Uterus (tissue), 4 donors: ENCODE data around the gene LRBA. TPM values are rescaled to one million over a fixed set of nuclear protein-coding genes. Genes with fewer than 3 reads are reported as not detected.

ENCODE experiments used
- DNase-seq, 2 donors: peaks; one replicate each; pipeline ENCODE4 v3.0.0-alpha.2; 2019 to 2020
- H3K27ac ChIP-seq, 2 donors: fragments of 200-600 bp; sonication (generic); 1 replicate in 1 of 2; 2 replicates in 1 of 2; pipeline ENCODE4 v1.5.1; 2016 to 2018
- H3K27me3 ChIP-seq, 2 donors: fragments of 200-600 bp; sonication (generic); one replicate each; pipeline ENCODE4 v1.5.1; 2018 to 2019; ENCODE audit warnings: control low read depth in 1 of 2
- H3K36me3 ChIP-seq, 2 donors: fragments of 200-600 bp; sonication (generic); one replicate each; pipeline ENCODE4 v1.5.1; 2019; ENCODE audit warnings: control low read depth in 1 of 2
- H3K4me1 ChIP-seq, 2 donors: fragments of 200-600 bp; sonication (generic); one replicate each; pipeline ENCODE4 v1.5.1; 2018 to 2019; ENCODE audit warnings: control low read depth in 1 of 2
- H3K4me3 ChIP-seq, 2 donors: fragments of 200-600 bp; sonication (generic); 1 replicate in 1 of 2; 2 replicates in 1 of 2; pipeline ENCODE4 v1.5.1; 2018 to 2019; ENCODE audit warnings: mild to moderate bottlenecking in 1 of 2
- H3K9me3 ChIP-seq, 2 donors: fragments of 200-600 bp; sonication (generic); one replicate each; pipeline ENCODE4 v1.5.1; 2019; ENCODE audit warnings: control low read depth in 1 of 2
- CTCF ChIP-seq, 4 experiments: fragments of 200-600 bp in 2 of 4; fragments of 450-650 bp in 2 of 4; sonication (generic) in 2 of 4; IDR thresholded peaks; one replicate each; pipeline ENCODE4 v1.5.1; 2016 to 2019; ENCODE audit warnings: antibody characterized with exemption in 4 of 4, mild to moderate bottlenecking in 2 of 4, moderate library complexity in 1 of 4
- POLR2A ChIP-seq, 2 donors: fragments of 450-650 bp; IDR thresholded peaks; one replicate each; pipeline ENCODE4 v1.6.1; 2016; ENCODE audit warnings: antibody characterized with exemption in 2 of 2, mild to moderate bottlenecking in 1 of 2, moderate library complexity in 1 of 2
- intact Hi-C: fragments of 100-400 bp; cut with DNase I; formaldehyde crosslinking; loops from one replicate; pipeline ENCODE4 v1.15.1; 2023; ENCODE audit warnings: low total_unique reads
- total RNA-seq, 4 donors: library from RNA; depleted of rRNA in 3 of 4; stranded (reverse); fragments of >200 nt in 3 of 4; gene quantifications; one replicate each; pipeline versions ENCODE4 v1.1.0 to v1.2.4, GENCODE V29; 2014 to 2023
- donor health status: DM: yes; HTN: yes; CAD: no.

The LRBA gene
- total RNA-seq, 4 donors from 2014 or later = 32.0 to 126 (median 41.7) TPM

DNA sequence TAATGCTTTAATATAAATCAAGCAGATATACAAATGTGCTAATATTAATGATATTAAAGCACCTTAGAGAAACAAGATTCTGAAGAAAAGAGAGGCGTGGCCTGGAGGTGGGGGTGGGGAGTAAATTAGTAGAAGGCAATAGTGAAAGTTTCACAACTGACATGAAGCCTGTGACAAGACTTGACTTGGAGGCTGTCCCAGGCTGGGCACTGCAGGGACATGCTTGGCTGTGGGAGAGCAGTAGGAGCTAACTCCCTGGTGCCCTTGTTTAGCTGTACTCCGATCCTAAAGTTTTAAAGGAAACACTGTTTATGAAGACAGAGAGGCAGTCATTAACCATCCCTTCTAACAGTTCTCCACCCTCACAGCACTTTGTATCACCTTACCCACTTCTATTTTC is 672.1 kb downstream of the LRBA start:
- no peaks in the 10 kb centered on the region for H3K9me3 ChIP-seq
- no peak for TF ChIP-seq CTCF (IDR thresholded peaks at IDR 0.05)
- TF ChIP-seq POLR2A (IDR thresholded peaks at IDR 0.05) = no peak
- H3K27me3 ChIP-seq = no peaks in the 10 kb centered on the region
- no peak overlapping the region for H3K4me3 ChIP-seq
- H3K27ac ChIP-seq = no peak overlapping the region
- intact Hi-C loops = no loop called here
- peaks cover 0 to under 1% of the 10 kb centered on the region in 2 donors for H3K4me1 ChIP-seq
- H3K36me3 ChIP-seq = no peaks in the 10 kb centered on the region
- DNase-seq = no peak

DNA sequence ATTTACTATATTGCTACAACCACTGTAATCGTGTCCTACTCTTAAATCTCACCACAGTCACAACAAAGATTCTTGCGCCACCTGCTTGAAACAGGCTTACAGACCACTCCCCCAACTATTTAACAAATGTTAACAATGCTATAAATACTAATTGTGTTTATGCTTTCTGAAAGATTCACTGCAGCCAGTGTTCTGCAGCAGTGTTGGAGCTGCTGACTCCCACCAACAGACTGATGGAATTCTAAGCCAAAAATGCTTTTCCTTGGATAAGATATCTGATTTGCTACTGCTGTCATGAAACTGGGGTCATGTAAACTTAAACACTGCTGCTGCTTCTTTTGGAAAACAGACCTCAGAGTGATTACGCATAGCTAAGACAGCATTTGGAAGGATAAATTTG is 677.4 kb downstream of the LRBA start:
- DNase-seq = no peak
- no peaks in the 10 kb centered on the region for H3K9me3 ChIP-seq
- no peak overlapping the region for H3K27ac ChIP-seq
- no peaks in the 10 kb centered on the region for H3K27me3 ChIP-seq
- no peak overlapping the region for H3K4me3 ChIP-seq
- no peaks in the 10 kb centered on the region for H3K36me3 ChIP-seq
- intact Hi-C loops = no loop called here
- TF ChIP-seq POLR2A (IDR thresholded peaks at IDR 0.05) (no peak), CTCF (IDR thresholded peaks at IDR 0.05) (no peak)
- H3K4me1 ChIP-seq = peaks cover 0 to 6% of the 10 kb centered on the region in 2 donors

DNA sequence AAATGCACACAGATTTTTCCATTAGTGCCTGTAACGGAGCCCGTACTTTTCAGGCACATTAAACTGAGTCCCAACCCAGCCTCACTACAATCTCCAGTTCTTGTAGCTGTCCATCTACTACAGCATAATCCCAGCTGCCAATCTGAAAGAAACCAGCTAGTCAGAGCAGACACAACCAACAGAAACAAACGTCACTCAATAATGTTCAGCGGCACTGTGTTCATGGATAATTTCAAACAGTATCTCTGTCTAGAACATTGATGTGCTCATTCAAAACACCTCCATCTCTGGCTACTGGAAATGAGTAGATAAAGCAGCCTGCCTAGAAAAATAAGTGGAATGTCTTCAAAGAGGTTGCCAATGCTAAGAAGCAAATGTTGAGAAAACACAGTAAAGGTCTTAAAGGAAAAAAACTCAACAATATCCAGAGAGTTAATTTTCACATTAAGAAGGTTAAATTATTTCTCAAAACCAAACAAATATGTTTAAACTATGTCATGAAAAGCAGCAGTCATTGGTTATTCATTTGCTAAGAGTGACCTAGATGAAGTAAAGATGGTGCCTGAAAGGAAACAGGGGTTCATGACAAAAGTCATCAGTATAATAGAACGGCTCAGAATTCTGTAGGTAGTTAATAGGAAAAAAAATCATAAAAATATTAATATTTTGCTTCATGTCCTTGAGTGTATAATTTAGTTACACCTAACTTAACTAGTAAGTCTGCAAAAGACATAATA is 678.2 kb downstream of the LRBA start:
- Histone ChIP-seq H3K27me3 (no peaks in the 10 kb centered on the region), H3K4me1 (peaks cover 0 to 6% of the 10 kb centered on the region in 2 donors), H3K27ac (no peak overlapping the region), H3K4me3 (no peak overlapping the region), H3K9me3 (no peaks in the 10 kb centered on the region), H3K36me3 (no peaks in the 10 kb centered on the region)
- intact Hi-C loops = no loop called here
- DNase-seq = no peak
- TF ChIP-seq CTCF (IDR thresholded peaks at IDR 0.05) = no peak
- TF ChIP-seq POLR2A (IDR thresholded peaks at IDR 0.05) = no peak

DNA sequence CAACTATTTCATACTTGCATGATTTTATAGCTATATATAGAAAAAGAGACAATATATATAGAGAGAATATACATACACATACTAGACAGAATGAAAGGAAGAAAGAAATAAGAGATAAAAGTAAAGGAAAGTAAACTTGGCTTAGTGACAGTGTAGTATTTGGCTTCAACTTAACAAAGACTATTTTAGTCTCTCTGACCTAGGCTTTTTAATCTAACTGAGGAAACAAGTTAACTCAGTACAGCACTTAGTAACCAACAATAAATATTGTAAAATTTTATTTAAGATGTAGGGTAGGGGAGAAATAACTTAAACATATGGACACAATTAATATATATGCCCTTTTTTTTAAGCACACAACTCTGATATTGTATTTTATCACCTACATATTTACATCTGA is 682.1 kb downstream of the LRBA start:
- Histone ChIP-seq H3K4me1 (peaks cover 0 to 5% of the 10 kb centered on the region in 2 donors), H3K27ac (no peak overlapping the region), H3K4me3 (no peak overlapping the region), H3K9me3 (no peaks in the 10 kb centered on the region), H3K27me3 (no peaks in the 10 kb centered on the region), H3K36me3 (no peaks in the 10 kb centered on the region)
- intact Hi-C loops = no loop called here
- no peak for TF ChIP-seq CTCF (IDR thresholded peaks at IDR 0.05)
- no peak for TF ChIP-seq POLR2A (IDR thresholded peaks at IDR 0.05)
- no peak for DNase-seq

GRCh38 chr4:150332086-150332485 is 683.0 kb downstream of the LRBA start:
- Histone ChIP-seq H3K9me3 (no peaks in the 10 kb centered on the region), H3K27ac (no peak overlapping the region), H3K4me1 (no peaks in the 10 kb centered on the region), H3K27me3 (no peaks in the 10 kb centered on the region), H3K4me3 (no peak overlapping the region), H3K36me3 (no peaks in the 10 kb centered on the region)
- no peak for DNase-seq
- intact Hi-C loops = no loop called here
- no peak for TF ChIP-seq CTCF (IDR thresholded peaks at IDR 0.05)
- no peak for TF ChIP-seq POLR2A (IDR thresholded peaks at IDR 0.05)
